CD4-positive, alpha-beta T cell treated with Interleukin-15 for 4 hours (primary cell): ENCODE data around the gene CNGA1.
"Not testable (repeated sequence)": the region's sequence is repeated elsewhere in the genome, so short reads cannot be mapped to it uniquely, and the experiment has no call there.

Source experiments
- DNase-seq: peaks from one replicate; pipeline ENCODE4 v3.0.0-alpha.2; 2020; ENCODE audit warnings: low spot score

Gene CNGA1

DNA sequence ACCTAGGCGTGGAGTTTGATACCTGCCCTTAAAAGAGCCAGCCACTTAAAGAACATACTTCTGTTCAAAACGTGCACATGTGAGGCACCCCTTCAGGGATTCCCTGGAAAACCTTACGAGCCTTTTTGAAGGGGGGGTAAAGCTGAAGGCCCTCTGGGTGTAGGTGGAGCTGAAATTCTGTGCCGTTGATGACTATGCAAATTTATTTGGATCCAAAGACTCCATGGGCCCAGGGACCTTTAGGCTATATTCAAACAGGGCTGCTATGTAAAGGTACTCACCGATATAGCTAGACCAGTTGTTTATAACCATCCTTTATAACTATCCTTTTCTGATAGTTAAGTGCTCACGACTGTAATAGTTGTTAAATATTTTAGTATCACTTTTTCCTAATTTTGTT, 61.8 kb downstream of the CNGA1 start:
- no peak for DNase-seq

DNA sequence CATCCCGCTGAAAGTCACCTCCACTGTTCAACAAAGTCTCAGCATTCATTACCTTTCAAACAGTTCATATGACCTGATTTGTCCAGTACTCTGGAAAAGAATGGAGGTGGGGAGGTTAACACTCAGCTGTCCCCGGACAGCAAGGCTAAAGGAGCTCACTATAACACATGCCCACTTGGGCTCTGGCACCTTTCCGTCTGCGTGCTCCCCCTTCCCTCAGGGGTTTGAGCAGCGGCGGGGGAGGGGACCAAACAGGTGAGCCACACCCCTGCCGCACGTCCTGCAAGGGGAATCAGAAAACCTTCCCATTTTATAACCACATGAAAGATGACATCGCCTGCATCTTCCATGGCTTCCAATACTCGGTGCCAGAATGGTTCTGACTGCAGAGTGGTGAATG, 62.2 kb downstream of the CNGA1 start:
- DNase-seq = no peak

- no peak for DNase-seq
These were observed 70.4 kb downstream of the CNGA1 start for GRCh38 chr4:47945930-47946726.

- DNase-seq = no peak
These were observed 74.2 kb downstream of the CNGA1 start for GRCh38 chr4:47942081-47942819.

- no peak for DNase-seq
These were observed 77.0 kb downstream of the CNGA1 start for GRCh38 chr4:47939456-47939855.

- no peak for DNase-seq
These were observed 80.1 kb downstream of the CNGA1 start for GRCh38 chr4:47936336-47936735.

DNA sequence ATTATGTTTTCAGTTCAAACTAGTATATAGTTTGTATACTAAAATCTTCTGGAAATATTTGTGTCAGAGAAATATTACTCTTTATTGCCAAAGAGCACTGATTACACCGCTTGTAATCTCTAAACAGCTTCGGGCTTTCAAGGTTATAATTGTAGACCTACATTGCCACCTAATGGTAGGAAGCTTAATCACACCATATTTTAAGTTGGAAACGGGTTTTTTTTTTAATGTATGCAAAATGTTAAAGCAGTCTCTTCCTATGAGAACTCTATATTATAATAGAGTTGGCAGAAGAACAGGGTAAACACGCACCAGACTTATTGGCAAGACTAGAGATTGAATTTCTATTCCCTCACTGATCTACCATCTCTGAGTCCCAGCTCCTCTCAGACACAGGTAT, 82.6 kb downstream of the CNGA1 start:
- DNase-seq = peak; percentile 47

- DNase-seq = no peak
These were observed 85.3 kb downstream of the CNGA1 start for GRCh38 chr4:47930971-47931804.

- DNase-seq = no peak
These were observed 86.7 kb downstream of the CNGA1 start for GRCh38 chr4:47929682-47930201.

DNA sequence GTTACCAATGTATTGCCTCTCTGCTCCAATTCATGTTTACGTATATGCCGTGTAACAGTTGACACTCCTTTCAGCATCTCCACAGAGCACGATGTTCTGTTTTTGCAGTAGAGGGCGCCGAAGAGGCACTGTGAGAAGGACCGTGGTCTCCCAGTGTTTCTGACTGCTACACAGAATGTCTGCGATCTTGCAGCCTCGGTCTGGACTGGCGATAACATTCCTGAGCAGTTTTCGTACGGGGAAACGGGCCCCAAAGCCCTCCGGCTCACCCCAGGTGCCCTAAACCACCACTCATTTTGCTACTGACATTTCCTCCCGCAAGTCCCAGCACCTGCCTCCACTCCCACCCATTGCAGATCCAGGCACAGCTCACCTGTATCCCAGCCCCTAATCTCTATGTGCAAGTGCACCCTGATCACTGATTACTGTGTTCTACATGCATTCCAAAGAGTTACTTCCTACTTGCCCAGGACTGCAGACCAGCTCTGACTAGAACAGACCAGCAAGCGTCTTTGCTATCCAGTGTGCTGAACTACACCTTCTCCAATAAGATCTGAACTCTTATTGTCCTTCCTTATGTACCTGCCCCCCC, 89.7 kb downstream of the CNGA1 start:
- peak; percentile 54 for DNase-seq

- DNase-seq = not testable (repeated sequence)
These were observed 93.2 kb downstream of the CNGA1 start for GRCh38 chr4:47923261-47923608.

DNA sequence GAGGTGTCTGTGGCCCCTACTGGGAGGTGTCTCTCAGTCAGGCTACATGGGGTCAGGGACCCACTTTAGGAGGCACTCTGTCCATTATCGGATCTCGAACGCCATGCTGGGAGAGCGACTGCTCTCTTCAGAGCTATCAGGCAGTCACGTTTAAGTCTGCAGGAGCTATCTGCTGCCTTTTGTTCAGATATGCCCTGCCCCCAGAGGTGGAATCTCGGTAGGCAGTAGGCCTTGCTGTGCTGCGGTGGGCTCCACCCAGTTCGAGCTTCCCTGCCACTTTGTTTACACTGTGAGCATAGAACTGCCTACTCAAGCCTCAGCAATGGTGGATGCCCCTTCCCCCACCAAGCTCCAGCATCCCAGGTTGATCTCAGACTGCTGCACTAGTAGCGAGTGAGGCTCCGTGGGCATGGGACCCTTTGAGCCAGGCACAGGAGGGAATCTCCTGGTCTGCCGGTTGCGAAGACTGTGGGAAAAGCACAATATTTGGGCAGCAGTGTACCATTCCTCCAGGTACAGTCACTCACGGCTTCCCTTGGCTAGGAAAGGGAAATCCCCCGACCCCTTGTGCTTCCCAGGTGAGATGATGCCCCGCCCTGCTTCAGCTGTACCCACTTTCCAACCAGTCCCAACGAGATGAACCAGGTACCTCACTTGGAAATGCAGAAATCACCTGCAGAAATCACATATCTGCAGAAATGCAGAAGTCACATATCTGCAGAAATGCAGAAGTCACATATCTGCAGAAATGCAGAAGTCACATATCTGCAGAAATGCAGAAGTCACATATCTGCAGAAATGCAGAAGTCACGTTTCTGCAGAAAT, 93.8 kb downstream of the CNGA1 start:
- DNase-seq = not testable (repeated sequence)

GRCh38 chr4:47917163-47917562, 99.3 kb downstream of the CNGA1 start:
- not testable (repeated sequence) for DNase-seq

DNA sequence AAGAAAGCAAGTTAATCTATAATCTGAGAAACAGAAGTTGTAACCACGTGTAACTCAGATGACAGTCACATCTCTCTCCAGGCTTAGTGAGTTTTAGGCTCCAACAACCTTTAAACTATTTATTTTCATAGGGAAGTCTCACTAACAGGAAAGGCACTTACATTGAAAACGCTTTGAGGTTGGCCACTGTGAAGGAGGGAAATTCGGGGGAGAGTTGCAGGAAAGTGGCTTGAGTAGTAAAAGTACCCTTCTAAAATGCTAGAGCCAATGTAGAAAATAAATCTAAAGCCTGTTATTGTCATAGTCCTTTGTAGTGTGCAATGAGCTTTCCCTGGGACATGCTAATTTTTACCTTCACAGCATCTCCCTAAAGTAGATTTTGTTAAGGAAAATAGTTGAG, 101.1 kb downstream of the CNGA1 start:
- DNase-seq = no peak

DNA sequence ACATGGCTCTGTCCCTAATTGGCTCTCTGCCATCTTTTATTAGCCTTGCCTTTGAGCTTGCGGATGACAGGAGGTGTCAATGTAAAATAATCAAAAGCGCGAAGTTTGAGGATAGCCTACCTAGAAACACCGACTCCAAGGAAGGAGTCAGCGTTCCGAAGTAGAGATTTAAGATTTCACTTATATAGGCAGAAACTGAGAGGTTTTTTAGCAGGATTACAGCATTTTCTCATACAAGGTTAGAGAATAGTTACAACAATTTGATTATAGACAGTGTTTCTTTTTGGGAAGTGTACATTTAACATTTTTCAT, 101.6 kb downstream of the CNGA1 start:
- no peak for DNase-seq

DNA sequence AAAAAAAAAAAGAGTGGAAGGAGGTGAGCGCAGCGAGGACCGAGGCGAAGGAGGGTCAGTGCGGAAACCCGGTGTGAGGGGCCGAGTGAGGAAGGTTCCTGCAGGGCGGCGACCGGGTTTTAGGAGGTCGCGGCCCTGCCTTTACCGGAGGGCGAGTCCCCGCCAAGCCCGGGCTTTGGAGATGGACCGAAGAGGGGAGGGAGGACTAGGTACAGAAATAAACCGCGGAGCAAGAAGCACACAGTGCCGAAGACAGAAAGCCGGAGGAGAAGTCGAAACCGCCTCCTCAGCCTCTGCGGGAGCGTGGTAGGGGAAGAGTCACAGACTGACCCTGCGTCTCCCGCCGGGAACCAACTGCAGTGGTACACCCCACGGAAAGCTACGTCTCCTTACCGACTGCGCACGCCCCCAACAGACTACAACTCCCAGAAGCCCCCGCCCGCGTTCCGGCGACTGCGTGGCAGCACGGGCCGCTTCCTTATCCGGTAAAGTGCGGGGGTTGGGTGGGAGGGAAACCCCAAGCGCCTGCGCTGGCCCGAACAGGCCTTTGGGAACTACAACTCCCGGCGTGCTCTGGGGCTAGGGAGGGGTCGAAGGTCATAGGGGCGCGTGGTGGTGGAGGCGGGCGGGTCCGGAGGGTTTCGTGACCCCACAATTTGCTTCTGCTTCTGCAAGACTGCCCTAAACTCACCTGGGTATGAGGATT, 102.1 kb downstream of the CNGA1 start, which contains the start of gene NFXL1:
TSS of gene NFXL1 (minus strand) at position 364 of the 706 bp plus-strand sequence. CDS start 380 bp downstream, outside the sequence.
- DNase-seq = peak; percentile 96

DNA sequence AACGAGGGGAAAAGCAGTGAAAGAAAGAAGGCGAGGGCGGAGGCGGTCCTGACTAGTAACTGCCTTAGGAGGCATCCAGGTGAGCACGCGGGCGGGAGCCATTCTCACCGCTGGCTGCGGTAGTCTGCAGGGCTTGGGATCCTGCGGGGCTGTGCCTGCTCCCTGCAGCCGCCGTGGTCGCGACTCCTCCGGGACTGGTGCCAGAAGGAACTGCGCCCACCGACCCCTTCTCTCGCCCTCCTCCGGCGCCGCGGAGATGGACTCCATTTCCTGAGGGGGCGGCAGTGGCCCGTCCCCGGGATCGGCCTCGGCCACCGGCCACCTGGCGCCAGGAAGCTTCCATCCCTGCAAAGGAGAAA, 102.6 kb downstream of the CNGA1 start:
- peak; percentile 2 for DNase-seq

- DNase-seq = no peak
These were observed 103.2 kb downstream of the CNGA1 start for GRCh38 chr4:47913330-47913729.

DNA sequence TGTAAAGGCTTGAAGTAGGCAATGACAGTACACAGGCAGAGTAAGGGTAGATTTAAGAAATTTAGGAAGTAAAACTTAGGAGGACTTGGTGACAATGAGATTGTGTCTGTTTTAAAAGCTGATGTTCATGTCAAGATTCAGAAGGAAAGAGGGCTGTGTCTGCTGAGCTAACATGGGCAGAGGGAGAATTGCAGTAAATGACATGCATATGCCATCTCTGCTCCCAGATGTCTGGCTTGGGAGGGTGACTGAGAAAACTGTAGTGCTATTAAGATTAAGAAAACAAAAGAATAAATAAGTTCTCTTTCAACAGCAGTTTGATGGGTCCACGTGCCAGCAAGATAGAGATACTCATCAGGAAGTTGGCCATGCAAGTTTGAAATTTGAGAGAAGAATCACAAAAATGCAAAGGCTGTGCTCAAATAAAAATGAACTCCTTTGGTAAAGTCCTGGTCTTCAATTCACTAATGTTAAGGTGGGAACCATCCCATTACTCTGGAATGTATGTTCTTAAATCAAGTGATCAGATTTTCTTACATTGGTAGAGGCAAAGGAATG, 109.3 kb downstream of the CNGA1 start:
- no peak for DNase-seq

DNA sequence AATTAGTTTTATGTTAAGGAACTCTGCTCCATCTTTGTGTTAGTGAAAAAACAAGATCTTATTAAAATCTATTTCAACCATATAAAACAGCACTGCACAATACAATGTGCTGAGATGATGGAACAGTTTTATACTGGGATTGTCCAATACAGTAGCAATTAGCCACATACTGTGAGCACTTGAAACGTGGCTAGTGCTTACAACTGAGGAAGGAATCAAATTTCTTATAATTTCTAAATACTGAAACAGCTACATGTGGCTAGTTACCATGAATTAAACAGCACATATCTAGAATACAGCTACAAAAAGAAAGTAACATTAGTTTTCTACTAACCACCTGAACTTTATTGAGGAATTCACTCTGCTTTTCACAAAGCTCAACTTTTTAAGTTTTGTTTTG, 116.8 kb downstream of the CNGA1 start:
- no peak for DNase-seq
